ENCODE data around the gene FHIT.

DNA sequence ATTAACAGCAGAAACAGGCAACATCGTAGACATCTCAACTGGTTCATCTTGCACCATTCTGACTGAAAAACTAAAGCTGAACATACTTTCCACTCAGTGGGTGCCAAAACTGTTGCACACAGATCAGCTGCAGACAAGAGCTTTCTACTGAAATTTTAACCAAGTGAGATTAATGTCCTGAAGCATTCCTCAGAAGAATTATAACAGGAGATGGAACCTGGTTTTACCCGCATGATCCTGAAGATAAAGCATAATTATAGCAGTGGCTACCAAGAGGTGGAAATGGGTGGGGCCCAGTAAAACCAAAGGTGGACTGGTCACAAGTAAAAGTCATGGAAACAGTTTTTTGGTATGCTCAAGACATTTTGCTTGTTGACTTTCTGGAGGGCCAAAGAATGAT lies 858.8 kb downstream of the FHIT start:
- no peak for TF ChIP-seq TAF1 (IDR thresholded peaks at IDR 0.05; ENCODE audit: borderline replicate concordance, insufficient read depth, low read length)
- TF ChIP-seq FOXP2 (optimal IDR thresholded peaks at IDR 0.05; ENCODE audit: borderline replicate concordance, extremely low read depth, extremely low read length, insufficient read depth): no peak
- TF ChIP-seq, protein P1, sequence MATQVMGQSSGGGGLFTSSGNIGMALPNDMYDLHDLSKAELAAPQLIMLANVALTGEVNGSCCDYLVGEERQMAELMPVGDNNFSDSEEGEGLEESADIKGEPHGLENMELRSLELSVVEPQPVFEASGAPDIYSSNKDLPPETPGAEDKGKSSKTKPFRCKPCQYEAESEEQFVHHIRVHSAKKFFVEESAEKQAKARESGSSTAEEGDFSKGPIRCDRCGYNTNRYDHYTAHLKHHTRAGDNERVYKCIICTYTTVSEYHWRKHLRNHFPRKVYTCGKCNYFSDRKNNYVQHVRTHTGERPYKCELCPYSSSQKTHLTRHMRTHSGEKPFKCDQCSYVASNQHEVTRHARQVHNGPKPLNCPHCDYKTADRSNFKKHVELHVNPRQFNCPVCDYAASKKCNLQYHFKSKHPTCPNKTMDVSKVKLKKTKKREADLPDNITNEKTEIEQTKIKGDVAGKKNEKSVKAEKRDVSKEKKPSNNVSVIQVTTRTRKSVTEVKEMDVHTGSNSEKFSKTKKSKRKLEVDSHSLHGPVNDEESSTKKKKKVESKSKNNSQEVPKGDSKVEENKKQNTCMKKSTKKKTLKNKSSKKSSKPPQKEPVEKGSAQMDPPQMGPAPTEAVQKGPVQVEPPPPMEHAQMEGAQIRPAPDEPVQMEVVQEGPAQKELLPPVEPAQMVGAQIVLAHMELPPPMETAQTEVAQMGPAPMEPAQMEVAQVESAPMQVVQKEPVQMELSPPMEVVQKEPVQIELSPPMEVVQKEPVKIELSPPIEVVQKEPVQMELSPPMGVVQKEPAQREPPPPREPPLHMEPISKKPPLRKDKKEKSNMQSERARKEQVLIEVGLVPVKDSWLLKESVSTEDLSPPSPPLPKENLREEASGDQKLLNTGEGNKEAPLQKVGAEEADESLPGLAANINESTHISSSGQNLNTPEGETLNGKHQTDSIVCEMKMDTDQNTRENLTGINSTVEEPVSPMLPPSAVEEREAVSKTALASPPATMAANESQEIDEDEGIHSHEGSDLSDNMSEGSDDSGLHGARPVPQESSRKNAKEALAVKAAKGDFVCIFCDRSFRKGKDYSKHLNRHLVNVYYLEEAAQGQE (IDR thresholded peaks at IDR 0.05; ENCODE audit: insufficient read depth in 1 of 2, low read depth in 2 of 2, low read length in 2 of 2): no peak
- no peak for TF ChIP-seq POLR2AphosphoS5 (IDR thresholded peaks at IDR 0.05; ENCODE audit: low read depth, low read length)
